Neural crest cell (in vitro differentiated cells): Measurements from ENCODE around the gene TEKT5. TPM values are rescaled to one million over a fixed set of nuclear protein-coding genes. Genes with fewer than 3 reads are reported as not detected.

ENCODE experiments used
- DNase-seq: peaks from one replicate; pipeline ENCODE4 v3.0.0; 2021; ENCODE audit warnings: low read depth, mixed read lengths, low spot score
- H3K27ac Mint-ChIP-seq: one replicate; pipeline ENCODE4 v1.8.0; 2021; ENCODE audit warnings: mild to moderate bottlenecking, mixed read lengths; ENCODE audit not compliant: unreplicated experiment
- H3K27me3 Mint-ChIP-seq: 2 replicates; pipeline ENCODE4 v1.8.0; 2021; ENCODE audit warnings: low read depth, mild to moderate bottlenecking, mixed read lengths
- H3K36me3 Mint-ChIP-seq: 2 replicates; pipeline ENCODE4 v1.8.0; 2021; ENCODE audit warnings: low read depth, mild to moderate bottlenecking, mixed read lengths
- H3K4me1 Mint-ChIP-seq: 2 replicates; pipeline ENCODE4 v1.8.0; 2021; ENCODE audit warnings: mixed read lengths
- H3K4me3 Mint-ChIP-seq: one replicate; pipeline ENCODE4 v1.8.0; 2021; ENCODE audit warnings: mild to moderate bottlenecking, mixed read lengths
- H3K9me3 Mint-ChIP-seq: 2 replicates; pipeline ENCODE4 v1.8.0; 2021; ENCODE audit warnings: mixed read lengths
- CTCF ChIP-seq: fragments of 200-600 bp; sonication (generic); conservative IDR thresholded peaks from 2 replicates; pipeline ENCODE4 v1.5.0; 2021; ENCODE audit warnings: antibody characterized with exemption, mild to moderate bottlenecking
- total RNA-seq: library from RNA; stranded (reverse); gene quantifications from 2 replicates; pipeline ENCODE4 v1.2.1, GENCODE V29; 2021

Gene TEKT5
- total RNA-seq, 1 donor from 2014 or later: 0.68 TPM

DNA sequence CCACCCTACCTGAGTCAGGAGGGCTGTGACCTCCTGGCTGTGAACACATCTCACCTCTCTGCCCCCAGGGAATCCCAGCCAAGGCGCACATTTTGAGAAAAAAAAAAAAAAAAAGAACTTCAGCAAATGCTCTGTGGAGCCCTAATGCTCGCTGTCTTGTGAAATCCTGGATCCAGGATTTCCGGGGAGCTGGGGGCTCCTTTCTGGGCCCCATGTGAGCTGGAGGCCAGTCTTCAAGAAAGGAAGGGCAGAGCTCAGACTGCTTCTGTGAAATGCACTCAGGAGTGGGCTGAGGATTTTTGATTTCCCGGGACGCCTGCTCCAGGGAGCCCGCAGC is 78.3 kb downstream of the TEKT5 start:
- no peak for DNase-seq
- peaks cover 3% of the 10 kb centered on the region for H3K27me3 Mint-ChIP-seq
- TF ChIP-seq CTCF: no peak
- peaks cover 23% of the 10 kb centered on the region for H3K4me1 Mint-ChIP-seq
- H3K9me3 Mint-ChIP-seq: no peaks in the 10 kb centered on the region
- no peak overlapping the region for H3K4me3 Mint-ChIP-seq
- H3K27ac Mint-ChIP-seq: no peak overlapping the region
- H3K36me3 Mint-ChIP-seq: no peaks in the 10 kb centered on the region

GRCh38 chr16:10614685-10615084 is 80.0 kb downstream of the TEKT5 start:
- Mint-ChIP-seq H3K4me1 (peaks cover 23% of the 10 kb centered on the region), H3K36me3 (no peaks in the 10 kb centered on the region), H3K27ac (no peak overlapping the region), H3K27me3 (peaks cover 3% of the 10 kb centered on the region), H3K9me3 (no peaks in the 10 kb centered on the region), H3K4me3 (no peak overlapping the region)
- TF ChIP-seq CTCF: no peak
- no peak for DNase-seq

- Mint-ChIP-seq H3K36me3 (no peaks in the 10 kb centered on the region), H3K9me3 (no peaks in the 10 kb centered on the region), H3K27ac (no peak overlapping the region), H3K4me1 (peaks cover 23% of the 10 kb centered on the region), H3K27me3 (peaks cover 3% of the 10 kb centered on the region), H3K4me3 (no peak overlapping the region)
- DNase-seq: no peak
- TF ChIP-seq CTCF: no peak
Observed at GRCh38 chr16:10613785-10614485, 80.8 kb downstream of the TEKT5 start.

- Mint-ChIP-seq H3K36me3 (no peaks in the 10 kb centered on the region), H3K27ac (no peak overlapping the region), H3K4me1 (peaks cover 13% of the 10 kb centered on the region), H3K4me3 (no peak overlapping the region), H3K27me3 (peaks cover 3% of the 10 kb centered on the region), H3K9me3 (no peaks in the 10 kb centered on the region)
- DNase-seq: no peak
- no peak for TF ChIP-seq CTCF
Observed at GRCh38 chr16:10612649-10613179, 82.0 kb downstream of the TEKT5 start.

- no peak for DNase-seq
- no peak overlapping the region for H3K4me3 Mint-ChIP-seq
- TF ChIP-seq CTCF: no peak
- no peak overlapping the region for H3K27ac Mint-ChIP-seq
- H3K27me3 Mint-ChIP-seq: peaks cover 1% of the 10 kb centered on the region
- H3K9me3 Mint-ChIP-seq: no peaks in the 10 kb centered on the region
- no peaks in the 10 kb centered on the region for H3K36me3 Mint-ChIP-seq
- H3K4me1 Mint-ChIP-seq: peaks cover 5% of the 10 kb centered on the region
Observed at GRCh38 chr16:10611825-10612342, 82.8 kb downstream of the TEKT5 start.
